GM12878 (cell line): ENCODE measurements around the gene RIT2. TPM values are rescaled to one million over a fixed set of nuclear protein-coding genes. Genes with fewer than 3 reads are reported as not detected.

Source experiments
- ATAC-seq: fragments of 200-7000 bp; cut with Tn5 transposase; 3 replicates; pipeline ENCODE4 v1.9.1; 2020; ENCODE audit warnings: mild to moderate bottlenecking, moderate library complexity
- BruUV-seq: library from RNA; stranded (reverse); fragments of 400-500 nt; replicated peaks from 2 replicates; lab custom pipeline; 2021; lab: Mats Ljungman, UMichigan
- CTCF ChIA-PET: fragments of 300-600 bp; sonication (Branson Sonifier 250); formaldehyde crosslinking; extraction: SDS; loops from one replicate; lab custom pipeline; 2021; ENCODE audit warnings: inconsistent platforms; lab: Yijun Ruan, JAX
- POLR2A ChIA-PET: fragments of 350-600 bp; formaldehyde crosslinking; extraction: SDS; loops from one replicate; lab custom pipeline; 2021; ENCODE audit warnings: inconsistent platforms; lab: Charles Lee
- RAD21 ChIA-PET: fragments of 300-600 bp; sonication (Branson Sonifier 250); formaldehyde crosslinking; loops from one replicate; lab custom pipeline; 2023; ENCODE audit warnings: antibody characterized with exemption; ENCODE audit not compliant: unreplicated experiment; lab: Charles Lee
- SMC1A ChIA-PET: fragments of 300-600 bp; sonication (Branson Sonifier 250); formaldehyde crosslinking; loops from one replicate; lab custom pipeline; 2023; ENCODE audit not compliant: unreplicated experiment, uncharacterized antibody; lab: Charles Lee
- DNase-seq: peaks from one replicate; pipeline ENCODE4 v3.0.0-alpha.2; 2011; ENCODE audit warnings: low read depth, low spot score
- FAIRE-seq: peaks from 3 replicates; lab custom pipeline; 2011; peaks lifted over from hg19 to GRCh38; lab: Jason Lieb, UNC
- H2AFZ ChIP-seq: 2 replicates; pipeline ENCODE4 v1.6.0; 2011; ENCODE audit warnings: low read depth, low read length, control low read depth; ENCODE audit not compliant: control insufficient read depth
- H3K27ac ChIP-seq: 2 replicates; pipeline ENCODE4 v1.5.1; 2011; ENCODE audit warnings: control low read depth; ENCODE audit not compliant: control insufficient read depth, insufficient read depth
- H3K27me3 ChIP-seq, 2 experiments: replicated peaks in 1 of 2; 2 replicates each; pipeline versions ENCODE4 v1.6.0 to v1.6.1; 2011; ENCODE audit warnings: low read length in 1 of 2; ENCODE audit not compliant: control insufficient read depth in 2 of 2, insufficient read depth in 2 of 2
- H3K36me3 ChIP-seq, 2 experiments: 2 replicates each; pipeline ENCODE4 v1.5.1; 2011; ENCODE audit warnings: low read length in 1 of 2; ENCODE audit not compliant: control insufficient read depth in 2 of 2, insufficient read depth in 2 of 2
- H3K4me1 ChIP-seq: 2 replicates; pipeline ENCODE4 v1.6.1; 2011; ENCODE audit warnings: mild to moderate bottlenecking, low read length, moderate library complexity, mixed read lengths; ENCODE audit not compliant: control insufficient read depth, insufficient read depth
- H3K4me2 ChIP-seq: 2 replicates; pipeline ENCODE4 v1.6.0; 2011; ENCODE audit warnings: control low read depth; ENCODE audit not compliant: control insufficient read depth, insufficient read depth
- H3K4me3 ChIP-seq: fragments of 200-600 bp; sonication (generic); 2 replicates; pipeline ENCODE4 v1.5.1; 2016
- H3K79me2 ChIP-seq: 2 replicates; pipeline ENCODE4 v1.6.0; 2011; ENCODE audit warnings: low read length; ENCODE audit not compliant: control insufficient read depth, insufficient read depth
- H3K9ac ChIP-seq: 2 replicates; pipeline ENCODE4 v1.8.0; 2011; ENCODE audit warnings: low read length, control low read depth, mixed read lengths; ENCODE audit not compliant: control insufficient read depth, insufficient read depth
- H3K9me3 ChIP-seq: replicated peaks from 3 replicates; pipeline ENCODE4 v1.5.1; 2011; ENCODE audit warnings: mild to moderate bottlenecking, low read length; ENCODE audit not compliant: control insufficient read depth, insufficient read depth
- H4K20me1 ChIP-seq: 2 replicates; pipeline ENCODE4 v1.6.0; 2011; ENCODE audit not compliant: control insufficient read depth, insufficient read depth
- BCL11A ChIP-seq: IDR thresholded peaks from 2 replicates; pipeline ENCODE4 v1.6.1; 2011; ENCODE audit warnings: low read depth, low read length
- BHLHE40 ChIP-seq, 2 experiments: fragments of 450-650 bp in 1 of 2; IDR thresholded peaks; 2 replicates each; pipeline ENCODE4 v1.6.1; 2011 to 2017; ENCODE audit warnings: low read depth in 2 of 2, borderline replicate concordance in 1 of 2, improper control_type of control experiment in 1 of 2, low read length in 1 of 2, mild to moderate bottlenecking in 1 of 2
- CBX3 ChIP-seq: fragments of 200-600 bp; sonication (generic); IDR thresholded peaks from 2 replicates; pipeline ENCODE4 v1.6.1; 2016; ENCODE audit warnings: low read depth, borderline replicate concordance
- IKZF2 ChIP-seq, 2 experiments: fragments of 450-650 bp; IDR thresholded peaks; 2 replicates each; pipeline ENCODE4 v1.6.1; 2017; ENCODE audit warnings: mild to moderate bottlenecking in 2 of 2, moderate library complexity in 2 of 2
- IRF4 ChIP-seq: IDR thresholded peaks from 2 replicates; pipeline ENCODE4 v1.6.1; 2011; ENCODE audit warnings: low read depth, low read length
- IRF5 ChIP-seq: fragments of 450-650 bp; IDR thresholded peaks from 2 replicates; pipeline ENCODE4 v1.6.1; 2017; ENCODE audit warnings: borderline replicate concordance
- JUNB ChIP-seq: IDR thresholded peaks from 2 replicates; pipeline ENCODE4 v1.6.1; 2016; ENCODE audit warnings: antibody characterized with exemption, mild to moderate bottlenecking
- MXI1 ChIP-seq: fragments of 150-350 bp; IDR thresholded peaks from 2 replicates; pipeline ENCODE4 v1.6.1; 2011; ENCODE audit warnings: low read depth, mild to moderate bottlenecking, inconsistent platforms, low read length, improper control_type of control experiment
- NR2C1 ChIP-seq: fragments of 450-650 bp; IDR thresholded peaks from 2 replicates; pipeline ENCODE4 v1.6.1; 2017; ENCODE audit warnings: antibody characterized with exemption, mild to moderate bottlenecking, moderate library complexity
- RAD21 ChIP-seq: IDR thresholded peaks from 2 replicates; pipeline ENCODE4 v1.6.1; 2011; ENCODE audit warnings: mild to moderate bottlenecking, low read depth, low read length, moderate library complexity; ENCODE audit not compliant: insufficient read depth
- RB1 ChIP-seq: fragments of 450-650 bp; formaldehyde crosslinking; IDR thresholded peaks from 2 replicates; pipeline ENCODE4 v1.6.1; 2017; ENCODE audit warnings: mild to moderate bottlenecking, borderline replicate concordance
- RELA ChIP-seq: fragments of 450-650 bp; IDR thresholded peaks from 2 replicates; pipeline ENCODE4 v1.8.0; 2014; ENCODE audit warnings: borderline replicate concordance; ENCODE audit not compliant: partially characterized antibody
- RFX5 ChIP-seq: IDR thresholded peaks from 2 replicates; pipeline ENCODE4 v1.6.1; 2011; ENCODE audit warnings: low read depth, low read length, improper control_type of control experiment
- WGBS: methylation state at CpG from one replicate; pipeline ENCODE4 v1.1.6; 2016; ENCODE audit warnings: low lambda C conversion rate; ENCODE audit not compliant: insufficient replicate concordance, insufficient coverage; ENCODE audit errors: missing lambda C conversion rate; 5-methylcytosine and 5-hydroxymethylcytosine counted together
- in situ Hi-C: fragments of 300-500 bp; cut with MboI; formaldehyde crosslinking; loops from 9 replicates; pipeline ENCODE4 v1.14.3; 2018; ENCODE audit warnings: mixed read lengths
- intact Hi-C: fragments of 100-400 bp; cut with micrococcal nuclease; formaldehyde crosslinking; loops from one replicate; pipeline ENCODE4 v1.14.2; 2022; ENCODE audit not compliant: unreplicated experiment
- polyA plus RNA-seq, 11 experiments: library from polyadenylated mRNA; depleted of rRNA in 4 of 11; unstranded in 6 of 11; stranded (reverse) in 5 of 11; fragments of >200 nt; fragmentation: Nextera tagmentation in 4 of 11; fragmentation: Illumina TruSeq in 1 of 11; extraction: Ambion mirVana in 4 of 11; extraction: Trizol in 1 of 11; gene quantifications; 1 replicate in 1 of 11; 2 replicates in 10 of 11; pipeline versions ENCODE4 v1.2.1 to v1.2.3, GENCODE V29; 2011 to 2016; ENCODE audit warnings: inconsistent platforms in 2 of 11, missing spikeins in 2 of 11, low read depth in 1 of 11
- total RNA-seq, 4 experiments: library from RNA; depleted of rRNA in 3 of 4; stranded (reverse); fragments of >200 nt in 3 of 4; fragmentation: Illumina TruSeq in 1 of 4; extraction: Trizol in 1 of 4; gene quantifications; 2 replicates each; pipeline versions ENCODE4 v1.2.1 to v1.2.3, GENCODE V29; 2013 to 2021

Gene RIT2
- total and polyA plus RNA-seq, 10 of the 15 experiments (the other 5 are each of a cell fraction or from before 2014, with no cell fraction given), result not detected

DNA sequence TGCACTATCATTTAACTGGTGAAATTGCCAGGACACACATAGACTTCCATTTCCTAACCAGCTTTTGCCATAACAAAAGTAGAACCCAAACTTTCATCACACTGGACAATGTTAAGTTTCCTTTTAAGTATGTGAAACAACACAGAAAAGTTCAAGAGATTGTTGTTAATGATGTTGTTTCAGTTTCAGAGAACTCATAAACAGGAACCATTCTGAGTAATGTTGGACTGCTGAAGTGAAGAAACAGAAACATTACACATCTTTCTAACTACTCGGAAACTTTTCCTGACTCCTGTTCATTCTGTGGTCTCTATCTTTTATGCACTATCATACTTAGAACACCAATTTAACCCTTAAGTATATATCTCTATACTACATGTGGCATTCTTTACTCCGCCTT is 179.2 kb downstream of the RIT2 start:
- no peak overlapping the region for H3K27ac ChIP-seq
- WGBS, result 50% methylated on average over 2 of the region's 2 CpGs
- no peak overlapping the region for H3K4me3 ChIP-seq
- peak; percentile 19 for DNase-seq
- no peak overlapping the region for H3K4me2 ChIP-seq
- CTCF ChIA-PET, result no interaction called here
- no peaks in the 10 kb centered on the region for H3K36me3 ChIP-seq
- no peak overlapping the region for H2AFZ ChIP-seq
- TF ChIP-seq BCL11A (no peak), IKZF2 (IDR thresholded peaks at IDR 0.05) (peak; percentile 28 to 39; a peak in 1 of 4 replicates), BHLHE40 (IDR thresholded peaks at IDR 0.05; ENCODE audit: borderline replicate concordance in 1 of 2, low read depth in 2 of 2, low read length in 1 of 2) (no peak), JUNB (peak; percentile 51)
- ATAC-seq, result peak; percentile 94
- no peak for FAIRE-seq
- H3K9me3 ChIP-seq, result no peaks in the 10 kb centered on the region
- H4K20me1 ChIP-seq, result no peaks in the 10 kb centered on the region
- RAD21 ChIA-PET, result no interaction called here
- H3K79me2 ChIP-seq, result no peaks in the 10 kb centered on the region
- POLR2A ChIA-PET, result interaction anchor here (0.6 kb wide), 1 partner anchor 231 kb away, joined by 3 read pairs; no protein-coding TSS in a partner anchor
- intact Hi-C loops, result no loop called here
- no TSS peak for BruUV-seq
- no peaks in the 10 kb centered on the region for H3K4me1 ChIP-seq
- no peak overlapping the region for H3K9ac ChIP-seq
- SMC1A ChIA-PET, result no interaction called here
- no peaks in the 10 kb centered on the region for H3K27me3 ChIP-seq
- in situ Hi-C loops, result no loop called here

- Histone ChIP-seq H3K4me1 (no peaks in the 10 kb centered on the region), H3K4me3 (no peak overlapping the region), H4K20me1 (no peaks in the 10 kb centered on the region), H3K79me2 (no peaks in the 10 kb centered on the region), H3K9me3 (no peaks in the 10 kb centered on the region), H3K36me3 (no peaks in the 10 kb centered on the region), H3K27ac (no peak overlapping the region)
- FAIRE-seq (no peak), ATAC-seq (no peak), DNase-seq (no peak)
- intact Hi-C loops, result no loop called here
- in situ Hi-C loops, result no loop called here
- SMC1A ChIA-PET, result no interaction called here
- POLR2A ChIA-PET, result no interaction called here
- TF ChIP-seq NR2C1 (no peak), RFX5 (no peak), RELA (no peak), IKZF2 (IDR thresholded peaks at IDR 0.05) (no peak), CBX3 (no peak), IRF4 (no peak), RAD21 (no peak), IRF5 (no peak), RB1 (no peak), MXI1 (no peak)
- TF ChIP-seq, all 136 proteins: peak for 0
- H2AFZ ChIP-seq, result no peak overlapping the region
- no peak overlapping the region for H3K9ac ChIP-seq
- no TSS peak for BruUV-seq
- WGBS, result 0% methylated on average over 3 of the region's 3 CpGs
- no peaks in the 10 kb centered on the region for H3K27me3 ChIP-seq
- H3K4me2 ChIP-seq, result no peak overlapping the region
- RAD21 ChIA-PET, result interaction anchor here (0.5 kb wide), 1 partner anchor 161 kb away, joined by 3 read pairs; no protein-coding TSS in a partner anchor
- CTCF ChIA-PET, result no interaction called here
These were observed 184.0 kb downstream of the RIT2 start for GRCh38 chr18:42931491-42931890.
